ES-I3 (cell line): Measurements from ENCODE around the gene SP110.
"Not testable (repeated sequence)": the region's sequence is repeated elsewhere in the genome, so short reads cannot be mapped to it uniquely, and the experiment has no call there.

ENCODE experiments used
- H3K36me3 ChIP-seq: 2 replicates; pipeline ENCODE4 v1.6.1; 2013; ENCODE audit warnings: mild to moderate bottlenecking, low read length, control low read depth, moderate library complexity; ENCODE audit not compliant: insufficient read depth
- H3K4me1 ChIP-seq: 2 replicates; pipeline ENCODE4 v1.6.1; 2013; ENCODE audit warnings: mild to moderate bottlenecking, control low read depth, low read length; ENCODE audit not compliant: insufficient read depth
- H3K9ac ChIP-seq: 2 replicates; pipeline ENCODE4 v1.6.1; 2013; ENCODE audit warnings: low read depth, mild to moderate bottlenecking, low read length, moderate library complexity
- H3K9me3 ChIP-seq: 2 replicates; pipeline ENCODE4 v1.6.1; 2013; ENCODE audit warnings: mild to moderate bottlenecking, low read length, moderate library complexity; ENCODE audit not compliant: control insufficient read depth, insufficient read depth

Gene SP110

GRCh38 chr2:230234122-230234722 is 14.4 kb upstream of the SP110 start:
- Histone ChIP-seq H3K9me3 (no peaks in the 10 kb centered on the region), H3K36me3 (no peaks in the 10 kb centered on the region), H3K4me1 (0 out of 2 replicates have a peak, but pooled peaks cover 7% of the 10 kb centered on the region), H3K9ac (no peak overlapping the region)

- no peak overlapping the region for H3K9ac ChIP-seq
- no peaks in the 10 kb centered on the region for H3K9me3 ChIP-seq
- H3K4me1 ChIP-seq: 0 out of 2 replicates have a peak, but pooled peaks cover 7% of the 10 kb centered on the region
- H3K36me3 ChIP-seq: no peaks in the 10 kb centered on the region
These were observed 11.5 kb upstream of the SP110 start for GRCh38 chr2:230231251-230231650.

GRCh38 chr2:230230496-230231200 is 10.9 kb upstream of the SP110 start:
- Histone ChIP-seq H3K4me1 (0 out of 2 replicates have a peak, but pooled peaks cover 7% of the 10 kb centered on the region), H3K9me3 (no peaks in the 10 kb centered on the region), H3K9ac (no peak overlapping the region), H3K36me3 (no peaks in the 10 kb centered on the region)

DNA sequence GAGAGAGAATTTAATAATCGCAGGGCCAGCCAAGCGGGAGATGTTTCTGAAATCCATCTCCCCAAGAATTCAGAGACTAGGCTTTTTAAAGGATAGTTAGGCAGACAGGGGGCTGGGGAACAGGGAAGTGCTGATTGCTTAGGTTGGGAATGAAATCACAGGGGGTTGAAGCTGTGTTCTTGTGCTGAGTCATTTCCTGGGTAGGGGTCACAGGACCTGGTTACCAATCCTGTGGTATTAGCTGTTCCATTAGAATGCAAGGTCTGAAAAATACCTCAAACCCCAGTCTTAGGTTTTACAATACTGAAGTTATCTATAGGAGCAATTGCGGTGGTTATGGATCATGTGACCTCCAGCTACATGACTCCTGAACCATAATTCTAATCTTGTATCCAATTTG is 10.3 kb upstream of the SP110 start:
- no peak overlapping the region for H3K9ac ChIP-seq
- H3K36me3 ChIP-seq: no peaks in the 10 kb centered on the region
- no peaks in the 10 kb centered on the region for H3K9me3 ChIP-seq
- 0 out of 2 replicates have a peak, but pooled peaks cover 7% of the 10 kb centered on the region for H3K4me1 ChIP-seq

GRCh38 chr2:230227216-230227615 is 7.4 kb upstream of the SP110 start:
- 0 out of 2 replicates have a peak, but pooled peaks cover 7% of the 10 kb centered on the region for H3K4me1 ChIP-seq
- H3K9me3 ChIP-seq: no peaks in the 10 kb centered on the region
- no peak overlapping the region for H3K9ac ChIP-seq
- no peaks in the 10 kb centered on the region for H3K36me3 ChIP-seq

DNA sequence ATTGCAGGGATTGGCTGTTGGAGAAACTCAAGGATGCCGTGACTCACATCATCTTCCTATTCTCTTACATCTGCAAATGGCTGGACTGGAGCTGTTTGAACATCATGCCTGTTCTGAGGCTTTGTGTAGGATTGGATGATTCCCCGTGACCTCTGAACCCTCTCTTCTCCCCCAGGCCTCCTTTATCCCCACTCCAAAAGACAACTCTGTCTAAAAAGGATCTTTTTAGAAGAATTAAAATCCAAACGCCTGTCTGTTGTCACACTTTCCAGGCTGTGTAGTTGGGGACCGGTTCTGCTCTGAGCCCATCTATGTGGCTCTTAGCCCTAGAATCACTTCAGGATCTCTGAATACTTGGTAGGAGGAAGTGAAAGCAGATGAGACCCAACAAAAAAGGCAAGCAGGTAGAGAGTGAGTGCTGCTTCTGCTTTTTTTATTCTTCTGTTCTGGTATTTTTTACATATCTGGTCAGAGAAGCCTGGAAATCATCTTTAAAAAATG is 6.3 kb upstream of the SP110 start:
- Histone ChIP-seq H3K4me1 (0 out of 2 replicates have a peak, but pooled peaks cover 7% of the 10 kb centered on the region), H3K9ac (no peak overlapping the region), H3K9me3 (no peaks in the 10 kb centered on the region), H3K36me3 (no peaks in the 10 kb centered on the region)

GRCh38 chr2:230225486-230225885 is 5.7 kb upstream of the SP110 start, which contains the start of gene SP140:
TSS of gene SP140 (plus strand) at chr2:230225736. CDS start at chr2:230225845, 109 bp downstream.
- Histone ChIP-seq H3K36me3 (no peaks in the 10 kb centered on the region), H3K4me1 (0 out of 2 replicates have a peak, but pooled peaks cover 5% of the 10 kb centered on the region), H3K9ac (no peak within 1 kb of the TSS), H3K9me3 (no peaks in the 10 kb centered on the region)

- Histone ChIP-seq H3K36me3 (no peaks in the 10 kb centered on the region), H3K9me3 (no peaks in the 10 kb centered on the region), H3K4me1 (peaks cover 5% of the 10 kb centered on the region; the same call in 1 of the 2 replicates), H3K9ac (no peak overlapping the region)
These were observed 4.7 kb upstream of the SP110 start for GRCh38 chr2:230224458-230224857.

DNA sequence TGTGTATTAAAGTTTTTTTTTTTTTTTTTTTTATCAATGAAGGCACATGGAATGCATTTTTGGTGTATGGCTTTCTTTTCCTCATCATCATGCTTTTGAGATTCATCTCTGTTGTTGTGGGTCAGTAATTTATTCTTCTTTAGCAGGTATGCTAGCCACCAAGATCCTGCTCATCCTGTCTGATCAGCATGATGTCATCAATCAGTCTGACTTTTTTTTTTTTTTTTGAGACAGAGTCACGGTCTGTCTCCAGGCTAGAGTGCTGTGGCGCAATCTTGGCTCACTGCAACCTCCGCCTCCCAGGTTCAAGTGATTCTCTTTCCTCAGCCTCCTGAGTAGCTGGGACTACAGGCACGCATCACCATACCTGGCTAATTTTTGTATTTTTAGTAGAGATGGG is 3.0 kb upstream of the SP110 start:
- not testable (repeated sequence) for H3K4me1 ChIP-seq, H3K36me3 ChIP-seq, H3K9me3 ChIP-seq, H3K9ac ChIP-seq

DNA sequence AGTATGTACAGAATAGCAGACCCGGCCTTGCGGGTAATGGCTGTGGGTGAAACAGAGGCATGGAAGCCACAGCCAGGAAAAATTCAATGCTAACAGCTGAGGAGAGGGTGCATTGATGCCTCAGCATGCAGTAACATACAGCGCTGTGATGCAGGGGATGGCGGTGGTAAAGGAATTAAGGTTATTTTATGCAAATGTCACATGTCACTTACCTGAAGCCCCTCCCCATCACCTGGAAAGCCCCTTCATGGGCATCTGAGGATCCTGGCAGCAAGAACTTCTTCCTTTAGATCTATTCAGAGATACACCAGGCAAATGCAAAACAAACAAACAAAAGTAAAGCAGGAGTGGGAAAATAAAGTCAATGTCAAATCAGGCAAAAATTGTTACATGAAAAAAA is 1.7 kb upstream of the SP110 start:
- no peaks in the 10 kb centered on the region for H3K9me3 ChIP-seq
- H3K36me3 ChIP-seq: no peaks in the 10 kb centered on the region
- H3K4me1 ChIP-seq: peaks cover 5% of the 10 kb centered on the region; the same call in 1 of the 2 replicates
- no peak overlapping the region for H3K9ac ChIP-seq

GRCh38 chr2:230220347-230220969 is 674 bp upstream of the SP110 start:
- H3K36me3 ChIP-seq: no peaks in the 10 kb centered on the region
- H3K9me3 ChIP-seq: no peaks in the 10 kb centered on the region
- H3K9ac ChIP-seq: peak overlapping the region; percentile 65; the same call in 1 of the 2 replicates
- H3K4me1 ChIP-seq: peaks cover 5% of the 10 kb centered on the region; the same call in 1 of the 2 replicates

DNA sequence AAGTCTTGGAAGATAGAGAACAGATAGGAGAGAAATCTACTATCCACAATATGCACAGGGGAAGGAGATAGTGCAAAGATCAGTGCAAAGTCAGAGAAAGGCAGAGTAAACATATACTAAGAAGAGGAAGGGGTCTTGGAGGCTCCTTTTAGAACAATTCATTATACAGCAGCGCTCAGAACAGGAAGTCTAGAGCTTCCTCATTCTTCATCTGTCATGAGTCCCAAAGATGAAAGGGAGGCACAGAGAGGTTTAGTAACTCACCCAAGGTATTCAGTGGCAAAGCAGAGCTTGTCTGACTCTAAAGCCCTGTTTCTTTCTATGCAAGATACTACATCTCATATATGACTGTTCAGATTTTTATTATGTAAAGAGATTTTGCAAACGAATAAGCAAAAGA is 1.4 kb downstream of the SP110 start:
- H3K9ac ChIP-seq: no peak overlapping the region
- no peaks in the 10 kb centered on the region; the same call in 1 of the 2 replicates for H3K36me3 ChIP-seq
- no peaks in the 10 kb centered on the region for H3K9me3 ChIP-seq
- peaks cover 5% of the 10 kb centered on the region; the same call in 1 of the 2 replicates for H3K4me1 ChIP-seq

DNA sequence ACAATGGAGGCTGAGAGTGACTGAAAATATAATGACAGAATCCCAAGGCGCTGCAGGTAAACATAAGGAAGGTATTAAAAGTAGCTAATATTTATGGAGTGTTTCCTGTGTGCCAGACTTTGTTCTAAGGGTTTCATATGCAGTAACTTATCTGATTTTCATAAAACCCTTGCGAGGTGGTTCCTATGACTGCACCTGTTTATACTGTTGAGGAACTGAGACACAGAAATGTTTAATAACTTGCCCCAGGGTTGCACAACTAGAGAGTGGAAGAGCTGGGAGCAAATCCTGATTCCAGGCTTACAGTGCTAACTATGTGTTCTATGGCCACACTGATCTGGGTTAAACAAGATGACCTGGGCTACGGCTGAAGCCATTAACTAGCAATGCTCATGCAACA is 2.4 kb downstream of the SP110 start:
- H3K9ac ChIP-seq: no peak overlapping the region
- no peaks in the 10 kb centered on the region; the same call in 1 of the 2 replicates for H3K36me3 ChIP-seq
- peaks cover 5% of the 10 kb centered on the region; the same call in 1 of the 2 replicates for H3K4me1 ChIP-seq
- no peaks in the 10 kb centered on the region for H3K9me3 ChIP-seq

DNA sequence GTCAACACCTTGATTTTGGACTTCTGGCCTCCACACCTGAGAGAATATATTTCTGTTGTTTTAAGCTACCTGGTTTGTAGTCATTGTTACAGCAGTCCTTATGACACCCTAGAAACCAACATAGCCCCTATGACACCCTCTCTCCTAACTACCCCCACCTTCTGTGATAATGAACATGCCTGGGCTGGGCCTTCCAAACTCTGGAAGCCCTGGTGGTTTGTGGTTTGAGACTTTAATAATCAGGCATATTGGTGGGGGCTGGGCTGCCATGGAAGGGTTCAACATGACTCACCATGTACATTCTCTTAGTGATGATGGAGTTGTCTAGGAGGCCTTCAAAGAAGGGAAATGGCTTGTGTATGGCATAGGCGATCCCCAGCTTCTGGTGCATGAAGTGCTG is 3.3 kb downstream of the SP110 start:
- H3K36me3 ChIP-seq: no peaks in the 10 kb centered on the region; the same call in 1 of the 2 replicates

More for the DNA sequence above, 3.3 kb downstream of the SP110 start:
- Histone ChIP-seq H3K4me1 (peaks cover 5% of the 10 kb centered on the region; the same call in 1 of the 2 replicates), H3K9me3 (no peaks in the 10 kb centered on the region), H3K9ac (no peak overlapping the region)
